ENCODE data around the gene FAM163B.
"Not testable (repeated sequence)": the region's sequence is repeated elsewhere in the genome, so short reads cannot be mapped to it uniquely, and the experiment has no call there.

FAM163B gene

GRCh38 chr9:133628766-133629165 is 19.6 kb upstream of the FAM163B start:
- Histone ChIP-seq H3K36me3 (ENCODE audit: control insufficient read depth, insufficient read depth, low read length) (no peaks in the 10 kb centered on the region), H3K4me3 (replicated peaks; ENCODE audit: low read depth, low read length) (no peak overlapping the region), H3K27me3 (replicated peaks; ENCODE audit: control insufficient read depth, insufficient read depth, low read length) (peaks cover 1% of the 10 kb centered on the region; the same call in 1 of the 2 replicates)
- TF ChIP-seq, protein P1, sequence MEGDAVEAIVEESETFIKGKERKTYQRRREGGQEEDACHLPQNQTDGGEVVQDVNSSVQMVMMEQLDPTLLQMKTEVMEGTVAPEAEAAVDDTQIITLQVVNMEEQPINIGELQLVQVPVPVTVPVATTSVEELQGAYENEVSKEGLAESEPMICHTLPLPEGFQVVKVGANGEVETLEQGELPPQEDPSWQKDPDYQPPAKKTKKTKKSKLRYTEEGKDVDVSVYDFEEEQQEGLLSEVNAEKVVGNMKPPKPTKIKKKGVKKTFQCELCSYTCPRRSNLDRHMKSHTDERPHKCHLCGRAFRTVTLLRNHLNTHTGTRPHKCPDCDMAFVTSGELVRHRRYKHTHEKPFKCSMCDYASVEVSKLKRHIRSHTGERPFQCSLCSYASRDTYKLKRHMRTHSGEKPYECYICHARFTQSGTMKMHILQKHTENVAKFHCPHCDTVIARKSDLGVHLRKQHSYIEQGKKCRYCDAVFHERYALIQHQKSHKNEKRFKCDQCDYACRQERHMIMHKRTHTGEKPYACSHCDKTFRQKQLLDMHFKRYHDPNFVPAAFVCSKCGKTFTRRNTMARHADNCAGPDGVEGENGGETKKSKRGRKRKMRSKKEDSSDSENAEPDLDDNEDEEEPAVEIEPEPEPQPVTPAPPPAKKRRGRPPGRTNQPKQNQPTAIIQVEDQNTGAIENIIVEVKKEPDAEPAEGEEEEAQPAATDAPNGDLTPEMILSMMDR (IDR thresholded peaks at IDR 0.05; ENCODE audit: insufficient read depth, low read length, poor library complexity, severe bottlenecking): no peak
- no peak for DNase-seq (ENCODE audit: extremely low read depth, insufficient read length)

DNA sequence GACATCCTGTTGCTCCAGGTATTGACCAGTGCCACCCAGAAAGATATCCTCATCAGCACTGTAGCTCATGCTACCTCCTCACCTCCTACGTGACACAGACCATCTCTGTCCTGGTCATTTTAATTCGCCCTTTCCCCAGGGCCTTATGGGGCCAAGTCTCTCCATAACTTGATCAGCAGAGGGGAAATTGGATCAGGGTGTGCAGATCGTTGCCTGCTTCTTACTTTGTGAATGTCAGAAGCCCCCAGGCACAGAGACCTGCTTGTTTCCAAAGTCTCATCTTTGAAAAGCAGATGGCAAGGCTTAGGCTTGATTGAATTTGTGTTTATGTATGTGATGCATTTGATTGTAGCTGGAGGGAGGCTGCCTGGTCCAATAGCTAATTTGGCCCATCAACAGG is 18.2 kb upstream of the FAM163B start:
- Histone ChIP-seq H3K27me3 (replicated peaks; ENCODE audit: control insufficient read depth, insufficient read depth, low read length) (no peaks in the 10 kb centered on the region; the same call in 1 of the 2 replicates), H3K36me3 (ENCODE audit: control insufficient read depth, insufficient read depth, low read length) (no peaks in the 10 kb centered on the region), H3K4me3 (replicated peaks; ENCODE audit: low read depth, low read length) (no peak overlapping the region)
- no peak for DNase-seq (ENCODE audit: extremely low read depth, insufficient read length)
- TF ChIP-seq, protein P1 (IDR thresholded peaks at IDR 0.05; ENCODE audit: insufficient read depth, low read length, poor library complexity, severe bottlenecking): no peak

GRCh38 chr9:133626008-133626407 is 16.8 kb upstream of the FAM163B start:
- not testable (repeated sequence) for H3K36me3 ChIP-seq (ENCODE audit: control insufficient read depth, insufficient read depth, low read length); H3K27me3 ChIP-seq (replicated peaks; ENCODE audit: control insufficient read depth, insufficient read depth, low read length); DNase-seq (ENCODE audit: extremely low read depth, insufficient read length); H3K4me3 ChIP-seq (replicated peaks; ENCODE audit: low read depth, low read length)

DNA sequence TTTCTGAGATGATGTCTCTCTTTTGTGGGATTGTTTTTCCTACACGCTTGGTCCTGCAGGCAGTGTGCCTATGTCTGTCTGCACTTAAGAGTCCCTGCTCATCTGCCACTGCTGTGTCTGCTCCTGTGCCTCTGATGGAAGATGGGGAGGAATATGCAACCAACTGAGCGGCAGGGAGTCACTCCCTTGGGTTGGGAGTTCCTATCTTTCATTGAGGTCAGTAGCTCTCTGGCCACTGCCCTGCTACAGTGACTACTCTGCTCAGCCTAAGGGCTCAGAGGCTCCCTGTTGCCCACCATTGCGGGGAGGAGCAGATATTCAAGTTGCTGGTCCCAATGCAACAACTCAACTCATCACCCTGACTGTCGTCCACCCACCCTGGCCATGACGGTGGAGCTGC is 13.4 kb upstream of the FAM163B start:
- H3K27me3 ChIP-seq (replicated peaks; ENCODE audit: control insufficient read depth, insufficient read depth, low read length): no peaks in the 10 kb centered on the region; the same call in 1 of the 2 replicates

DNA sequence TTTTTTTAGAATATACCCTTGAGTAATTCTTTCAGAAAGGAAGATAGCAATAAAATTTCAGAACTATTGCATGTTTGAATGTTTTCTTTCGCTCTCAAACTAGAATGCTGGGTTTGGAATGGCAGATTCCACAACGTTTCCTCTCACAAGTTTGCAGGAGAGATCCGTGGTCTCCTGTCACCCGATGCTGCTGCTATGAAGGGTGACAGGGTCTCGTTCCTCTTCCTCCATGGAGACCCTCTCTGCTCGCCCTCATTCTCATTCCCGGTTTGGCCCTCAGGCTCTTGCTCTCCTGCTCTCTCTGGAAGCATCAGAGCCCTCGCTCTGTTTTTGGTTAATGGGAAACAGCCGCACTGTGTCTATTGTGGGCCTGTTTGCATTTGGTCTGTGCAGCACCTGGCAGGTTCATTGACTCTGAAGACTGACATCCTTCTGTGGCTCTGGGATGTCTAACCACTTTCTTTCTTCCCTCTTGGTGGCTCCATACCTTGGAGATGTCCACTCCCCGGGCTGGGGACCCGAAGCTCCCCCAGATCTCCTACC is 12.6 kb upstream of the FAM163B start:
- TF ChIP-seq, protein P1 (IDR thresholded peaks at IDR 0.05; ENCODE audit: insufficient read depth, low read length, poor library complexity, severe bottlenecking): no peak
- Histone ChIP-seq H3K36me3 (ENCODE audit: control insufficient read depth, insufficient read depth, low read length) (no peaks in the 10 kb centered on the region), H3K4me3 (replicated peaks; ENCODE audit: low read depth, low read length) (no peak overlapping the region), H3K27me3 (replicated peaks; ENCODE audit: control insufficient read depth, insufficient read depth, low read length) (no peaks in the 10 kb centered on the region; the same call in 1 of the 2 replicates)
- no peak for DNase-seq (ENCODE audit: extremely low read depth, insufficient read length)

More for the DNA sequence above, 13.4 kb upstream of the FAM163B start:
- no peak overlapping the region for H3K4me3 ChIP-seq (replicated peaks; ENCODE audit: low read depth, low read length)
- TF ChIP-seq, protein P1 (IDR thresholded peaks at IDR 0.05; ENCODE audit: insufficient read depth, low read length, poor library complexity, severe bottlenecking): no peak
- no peak for DNase-seq (ENCODE audit: extremely low read depth, insufficient read length)
- H3K36me3 ChIP-seq (ENCODE audit: control insufficient read depth, insufficient read depth, low read length): no peaks in the 10 kb centered on the region

- no peaks in the 10 kb centered on the region for H3K36me3 ChIP-seq (ENCODE audit: control insufficient read depth, insufficient read depth, low read length)
- no peaks in the 10 kb centered on the region; the same call in 1 of the 2 replicates for H3K27me3 ChIP-seq (replicated peaks; ENCODE audit: control insufficient read depth, insufficient read depth, low read length)
- DNase-seq (ENCODE audit: extremely low read depth, insufficient read length): no peak
- TF ChIP-seq, protein P1 (IDR thresholded peaks at IDR 0.05; ENCODE audit: insufficient read depth, low read length, poor library complexity, severe bottlenecking): no peak
- H3K4me3 ChIP-seq (replicated peaks; ENCODE audit: low read depth, low read length): no peak overlapping the region
Observed at GRCh38 chr9:133619791-133620190, 10.6 kb upstream of the FAM163B start.
